T-helper 2 cell treated with Interferon-gamma antibody and Interleukin-4, amounts not matched to agents 5 μg/mL and 100 μg/mL, for 36 hours (primary cell): ENCODE results near the gene RAB28.

Experiments
- DNase-seq: peaks from one replicate; pipeline ENCODE4 v3.0.0; 2021; ENCODE audit warnings: low spot score
- H3K27ac Mint-ChIP-seq: one replicate; pipeline ENCODE4 v1.8.0; 2021; ENCODE audit warnings: mild to moderate bottlenecking, mixed read lengths
- H3K27me3 Mint-ChIP-seq: one replicate; pipeline ENCODE4 v1.8.0; 2021; ENCODE audit warnings: low read depth, mixed read lengths
- H3K36me3 Mint-ChIP-seq: one replicate; pipeline ENCODE4 v1.8.0; 2021; ENCODE audit warnings: low read depth, mixed read lengths
- H3K4me1 Mint-ChIP-seq: one replicate; pipeline ENCODE4 v1.8.0; 2021; ENCODE audit warnings: low read depth, mixed read lengths
- H3K4me3 Mint-ChIP-seq: one replicate; pipeline ENCODE4 v1.8.0; 2022; ENCODE audit warnings: mild to moderate bottlenecking, moderate library complexity, mixed read lengths
- H3K9me3 Mint-ChIP-seq: one replicate; pipeline ENCODE4 v1.8.0; 2021; ENCODE audit warnings: mixed read lengths

Gene RAB28

DNA sequence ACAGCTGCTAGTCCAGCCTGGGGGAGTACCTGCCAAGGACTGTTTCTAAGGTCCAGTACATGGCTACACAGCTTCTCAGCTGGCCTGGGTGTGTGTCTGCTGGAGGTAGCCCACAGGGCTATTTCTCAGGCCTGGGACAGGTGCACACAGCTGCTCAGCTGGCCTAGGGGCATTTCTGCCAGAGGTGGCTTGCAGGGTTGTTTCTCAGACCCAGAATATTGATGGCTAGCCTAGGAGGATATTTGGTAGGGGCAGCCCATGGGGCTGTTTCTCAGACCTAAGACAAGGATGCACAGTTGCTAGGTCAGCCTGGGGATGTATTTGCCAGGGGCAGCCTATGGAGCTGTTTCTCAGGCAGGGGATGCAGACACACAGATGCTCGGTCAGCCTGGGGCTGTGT lies 29.4 kb downstream of the RAB28 start:
- Mint-ChIP-seq H3K27ac (no peak overlapping the region), H3K4me3 (no peak overlapping the region), H3K4me1 (peaks cover 19% of the 10 kb centered on the region), H3K9me3 (peaks cover 27% of the 10 kb centered on the region), H3K36me3 (peaks cover 48% of the 10 kb centered on the region), H3K27me3 (no peaks in the 10 kb centered on the region)
- no peak for DNase-seq

- Mint-ChIP-seq H3K4me3 (peak overlapping the region; percentile 24), H3K27ac (peak overlapping the region; percentile 66), H3K36me3 (peaks cover 39% of the 10 kb centered on the region), H3K4me1 (peaks cover 17% of the 10 kb centered on the region), H3K27me3 (no peaks in the 10 kb centered on the region), H3K9me3 (peaks cover 27% of the 10 kb centered on the region)
- no peak for DNase-seq
These were observed 31.1 kb downstream of the RAB28 start for GRCh38 chr4:13452927-13453579.

GRCh38 chr4:13449590-13449989 lies 34.5 kb downstream of the RAB28 start:
- DNase-seq: no peak
- H3K4me3 Mint-ChIP-seq: no peak overlapping the region
- H3K4me1 Mint-ChIP-seq: peaks cover 17% of the 10 kb centered on the region
- H3K9me3 Mint-ChIP-seq: peaks cover 27% of the 10 kb centered on the region
- H3K27ac Mint-ChIP-seq: no peak overlapping the region
- no peaks in the 10 kb centered on the region for H3K27me3 Mint-ChIP-seq
- peaks cover 28% of the 10 kb centered on the region for H3K36me3 Mint-ChIP-seq

- H3K9me3 Mint-ChIP-seq: no peaks in the 10 kb centered on the region
These were observed 38.0 kb downstream of the RAB28 start for GRCh38 chr4:13445841-13446790.

GRCh38 chr4:13441506-13441905 lies 42.6 kb downstream of the RAB28 start:
- Mint-ChIP-seq H3K27ac (no peak overlapping the region), H3K4me1 (peaks cover 9% of the 10 kb centered on the region), H3K4me3 (no peak overlapping the region), H3K9me3 (peaks cover 18% of the 10 kb centered on the region), H3K36me3 (peaks cover 17% of the 10 kb centered on the region), H3K27me3 (no peaks in the 10 kb centered on the region)
- DNase-seq: no peak

More at GRCh38 chr4:13445841-13446790, 38.0 kb downstream of the RAB28 start:
- DNase-seq: no peak
- Mint-ChIP-seq H3K4me3 (no peak overlapping the region), H3K36me3 (peaks cover 11% of the 10 kb centered on the region), H3K4me1 (peaks cover 3% of the 10 kb centered on the region), H3K27me3 (no peaks in the 10 kb centered on the region), H3K27ac (no peak overlapping the region)

DNA sequence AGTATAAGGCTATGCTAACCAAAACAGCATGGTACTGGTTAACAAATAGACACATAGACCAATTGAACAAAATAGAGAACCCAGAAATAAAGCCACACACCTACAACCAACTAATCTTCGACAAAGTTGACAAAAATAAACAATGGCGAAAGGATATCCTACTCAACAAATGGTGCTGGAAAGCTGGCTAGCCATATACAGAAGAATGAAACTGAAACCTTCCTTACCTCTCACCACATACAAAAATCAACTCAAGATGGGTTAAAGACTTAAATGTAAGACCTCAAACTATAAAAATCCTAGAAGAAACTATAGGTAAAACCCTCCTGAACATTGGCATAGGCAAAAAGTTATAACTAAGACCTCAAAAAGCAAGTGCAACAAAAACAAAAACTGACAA lies 47.2 kb downstream of the RAB28 start:
- H3K4me1 Mint-ChIP-seq: peaks cover 28% of the 10 kb centered on the region
- no peak for DNase-seq
- peak overlapping the region; percentile 7 for H3K4me3 Mint-ChIP-seq
- peaks cover 36% of the 10 kb centered on the region for H3K36me3 Mint-ChIP-seq
- no peak overlapping the region for H3K27ac Mint-ChIP-seq
- no peaks in the 10 kb centered on the region for H3K27me3 Mint-ChIP-seq
- peaks cover 28% of the 10 kb centered on the region for H3K9me3 Mint-ChIP-seq

DNA sequence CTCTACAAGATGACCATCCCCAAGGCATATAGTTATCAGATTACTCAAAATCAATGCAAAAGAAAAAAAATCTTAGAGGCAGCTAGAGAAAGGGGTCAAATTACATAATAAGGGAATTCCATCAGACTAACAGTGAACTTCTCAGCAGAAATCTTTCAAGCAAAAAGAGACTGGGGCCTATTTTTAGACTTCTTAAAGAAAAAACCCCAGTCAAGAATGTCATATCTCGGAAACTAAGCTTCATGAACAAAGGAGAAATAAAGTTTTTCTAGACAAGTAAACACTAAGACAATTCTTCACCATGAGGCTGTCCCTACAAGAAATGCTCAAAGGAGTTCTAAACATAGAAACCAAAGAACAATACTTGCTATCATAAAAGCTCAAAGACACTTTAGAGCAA lies 51.7 kb downstream of the RAB28 start:
- H3K4me1 Mint-ChIP-seq: peaks cover 27% of the 10 kb centered on the region
- no peaks in the 10 kb centered on the region for H3K27me3 Mint-ChIP-seq
- peaks cover 19% of the 10 kb centered on the region for H3K9me3 Mint-ChIP-seq
- H3K4me3 Mint-ChIP-seq: no peak overlapping the region
- no peak overlapping the region for H3K27ac Mint-ChIP-seq
- H3K36me3 Mint-ChIP-seq: peaks cover 31% of the 10 kb centered on the region
- DNase-seq: no peak

DNA sequence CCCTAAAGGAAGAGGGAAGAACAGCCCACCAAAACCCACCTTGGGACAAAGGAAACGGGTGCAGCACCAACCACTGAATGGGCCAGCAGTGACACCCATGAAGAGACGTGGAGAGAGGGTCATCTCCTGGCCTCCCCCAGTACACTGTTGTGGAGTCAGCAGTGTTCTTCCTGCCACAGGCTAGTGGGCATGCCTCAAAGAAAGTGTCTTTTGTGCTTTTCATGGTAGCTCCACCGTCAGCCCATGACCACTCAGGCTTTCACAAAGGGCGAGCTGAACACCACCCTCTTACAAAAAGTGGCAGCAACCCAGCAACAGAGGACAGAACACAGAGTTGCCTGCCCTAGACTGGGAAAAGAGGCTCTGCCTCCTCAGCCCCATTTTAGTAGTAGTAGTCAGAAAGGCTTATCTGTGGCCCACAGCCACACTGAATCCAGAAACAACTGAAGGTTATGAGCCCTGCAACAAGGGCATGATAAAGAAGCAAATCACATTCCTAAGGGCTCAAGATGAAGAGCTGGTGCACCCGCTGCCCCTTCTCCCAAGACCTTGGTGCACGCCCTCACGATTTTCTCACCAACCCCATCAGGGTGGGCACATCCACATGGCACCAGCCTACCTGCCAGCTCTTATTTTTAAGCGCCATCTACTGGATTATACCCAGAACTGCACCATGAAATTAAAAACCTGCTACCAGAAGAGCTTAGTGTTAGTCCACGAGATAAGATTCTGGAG lies 53.1 kb downstream of the RAB28 start:
- H3K4me3 Mint-ChIP-seq: no peak overlapping the region
- no peak for DNase-seq
- peaks cover 20% of the 10 kb centered on the region for H3K36me3 Mint-ChIP-seq
- no peaks in the 10 kb centered on the region for H3K27me3 Mint-ChIP-seq
- peaks cover 5% of the 10 kb centered on the region for H3K9me3 Mint-ChIP-seq
- no peak overlapping the region for H3K27ac Mint-ChIP-seq
- peaks cover 14% of the 10 kb centered on the region for H3K4me1 Mint-ChIP-seq

DNA sequence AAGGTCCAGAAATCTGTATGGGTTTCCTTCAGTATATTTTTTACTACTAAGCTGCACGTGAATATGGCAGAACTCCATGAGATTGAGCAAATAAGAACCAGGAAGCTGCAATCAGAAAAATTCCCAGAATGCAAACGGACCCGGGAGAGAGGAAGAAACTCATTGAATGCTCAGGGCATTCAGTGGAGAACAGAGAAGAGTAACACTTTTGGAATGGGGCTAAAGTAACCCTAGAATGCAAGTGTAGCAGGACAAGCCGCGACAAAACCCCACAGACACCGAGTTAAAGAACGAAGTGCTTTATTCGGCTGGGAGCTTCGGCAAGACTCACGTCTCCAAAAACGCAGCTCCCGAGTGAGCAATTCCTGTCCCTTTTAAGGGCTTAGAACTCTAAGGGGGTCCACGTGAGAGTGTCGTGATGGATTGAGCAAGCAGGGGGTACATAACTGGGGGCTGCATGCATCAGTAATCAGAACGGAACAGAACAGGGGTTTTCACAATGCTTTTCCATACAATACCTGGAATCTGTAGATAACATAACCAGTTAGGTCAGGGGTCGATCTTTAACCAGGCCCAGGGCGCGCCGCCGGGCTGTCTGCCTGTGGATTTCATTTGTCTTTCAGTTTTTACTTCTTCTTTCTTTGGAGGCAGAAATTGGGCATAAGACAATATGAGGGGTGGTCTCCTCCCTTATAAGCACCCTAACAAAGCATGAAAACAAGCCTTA lies 56.4 kb downstream of the RAB28 start:
- H3K27ac Mint-ChIP-seq: no peak overlapping the region
- peaks cover 17% of the 10 kb centered on the region for H3K36me3 Mint-ChIP-seq
- DNase-seq: no peak
- no peak overlapping the region for H3K4me3 Mint-ChIP-seq
- peaks cover 2% of the 10 kb centered on the region for H3K4me1 Mint-ChIP-seq
- H3K9me3 Mint-ChIP-seq: peaks cover 4% of the 10 kb centered on the region
- no peaks in the 10 kb centered on the region for H3K27me3 Mint-ChIP-seq

GRCh38 chr4:13415068-13415785 lies 68.9 kb downstream of the RAB28 start:
- no peak overlapping the region for H3K4me3 Mint-ChIP-seq
- H3K4me1 Mint-ChIP-seq: peaks cover 6% of the 10 kb centered on the region
- DNase-seq: no peak
- H3K36me3 Mint-ChIP-seq: peaks cover 13% of the 10 kb centered on the region
- H3K27me3 Mint-ChIP-seq: no peaks in the 10 kb centered on the region
- H3K27ac Mint-ChIP-seq: no peak overlapping the region
- peaks cover 17% of the 10 kb centered on the region for H3K9me3 Mint-ChIP-seq

DNA sequence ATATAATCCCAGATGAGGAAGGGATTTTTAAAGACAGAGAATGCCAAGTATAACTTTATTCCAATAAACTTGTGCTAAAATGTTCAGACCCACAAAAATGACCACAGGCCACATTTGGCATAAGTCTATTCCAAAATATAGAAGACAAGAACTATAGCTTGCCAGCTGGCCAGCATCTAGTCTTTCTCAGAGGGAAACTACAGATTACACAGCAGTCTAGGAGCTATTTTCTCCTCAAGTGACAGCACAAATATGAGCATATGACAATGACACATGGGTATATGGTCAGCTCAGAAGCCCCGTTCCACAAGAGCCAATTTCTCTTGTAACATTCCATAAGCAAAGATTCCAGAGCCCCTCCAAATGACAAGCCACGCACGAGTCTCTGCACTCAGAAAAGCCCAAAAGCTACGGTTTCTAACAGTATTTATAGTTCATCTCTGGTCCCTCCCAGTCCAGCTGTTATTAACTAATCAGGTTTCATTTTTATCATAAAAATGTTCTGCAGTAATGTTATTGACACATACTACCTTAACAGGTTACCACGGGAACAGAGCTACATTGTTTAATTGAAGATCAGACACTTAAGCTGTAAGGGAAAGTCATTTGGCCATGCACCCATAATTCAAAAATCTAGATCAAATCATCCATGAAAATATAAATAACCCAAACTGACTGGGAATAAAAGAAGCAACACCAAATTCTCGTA lies 70.3 kb downstream of the RAB28 start:
- Mint-ChIP-seq H3K4me3 (no peak overlapping the region), H3K9me3 (peaks cover 9% of the 10 kb centered on the region), H3K4me1 (peaks cover 6% of the 10 kb centered on the region), H3K36me3 (peaks cover 8% of the 10 kb centered on the region), H3K27me3 (no peaks in the 10 kb centered on the region), H3K27ac (no peak overlapping the region)
- no peak for DNase-seq

- H3K4me1 Mint-ChIP-seq: peaks cover 6% of the 10 kb centered on the region
- peaks cover 14% of the 10 kb centered on the region for H3K9me3 Mint-ChIP-seq
- H3K27ac Mint-ChIP-seq: no peak overlapping the region
- H3K4me3 Mint-ChIP-seq: no peak overlapping the region
- H3K36me3 Mint-ChIP-seq: peaks cover 3% of the 10 kb centered on the region
- no peaks in the 10 kb centered on the region for H3K27me3 Mint-ChIP-seq
- no peak for DNase-seq
These were observed 72.2 kb downstream of the RAB28 start for GRCh38 chr4:13411942-13412341.
